Naive B cell (primary cell): ENCODE measurements around the gene RAET1E. TPM values are rescaled to one million over a fixed set of nuclear protein-coding genes. Genes with fewer than 3 reads are reported as not detected.
"Not testable (repeated sequence)": the region's sequence is repeated elsewhere in the genome, so short reads cannot be mapped to it uniquely, and the experiment has no call there.

Experiments used
- ATAC-seq, 2 donors: fragments of 150-1000 bp; cut with Tn5 transposase; 2 replicates each; pipeline ENCODE4 v1.10.0; 2021; ENCODE audit warnings: low read depth in 2 of 2, mild to moderate bottlenecking in 2 of 2, moderate library complexity in 2 of 2
- DNase-seq: peaks from one replicate; pipeline ENCODE4 v3.0.0; 2022
- H3K27ac Mint-ChIP-seq, 6 donors: one replicate each; pipeline ENCODE4 v1.8.0; 2020 to 2022; ENCODE audit warnings: mild to moderate bottlenecking in 6 of 6, mixed read lengths in 6 of 6, moderate library complexity in 5 of 6, inconsistent platforms in 2 of 6
- H3K27me3 Mint-ChIP-seq, 3 donors: one replicate each; pipeline ENCODE4 v1.8.0; 2021 to 2022; ENCODE audit warnings: mixed read lengths in 3 of 3, mild to moderate bottlenecking in 1 of 3
- H3K36me3 Mint-ChIP-seq, 2 donors: one replicate each; pipeline ENCODE4 v1.8.0; 2020 to 2022; ENCODE audit warnings: mixed read lengths in 2 of 2, inconsistent platforms in 1 of 2, mild to moderate bottlenecking in 1 of 2
- H3K4me1 Mint-ChIP-seq, 3 donors: one replicate each; pipeline ENCODE4 v1.8.0; 2020 to 2022; ENCODE audit warnings: mixed read lengths in 3 of 3, inconsistent platforms in 1 of 3, mild to moderate bottlenecking in 1 of 3, moderate library complexity in 1 of 3
- H3K4me3 Mint-ChIP-seq, 8 donors: one replicate each; pipeline ENCODE4 v1.8.0; 2020 to 2022; ENCODE audit warnings: mild to moderate bottlenecking in 8 of 8, mixed read lengths in 8 of 8, moderate library complexity in 8 of 8, inconsistent platforms in 2 of 8
- H3K9me3 Mint-ChIP-seq, 7 donors: one replicate each; pipeline ENCODE4 v1.8.0; 2020 to 2022; ENCODE audit warnings: mixed read lengths in 7 of 7, mild to moderate bottlenecking in 5 of 7, inconsistent platforms in 2 of 7, moderate library complexity in 1 of 7
- polyA plus RNA-seq, 6 donors: library from polyadenylated mRNA; unstranded; fragments of 300-500 nt; fragmentation: Illumina TruSeq; gene quantifications; one replicate each; pipeline ENCODE4 v1.2.3, GENCODE V29; 2021; ENCODE audit warnings: low read depth in 6 of 6

Gene RAET1E
- polyA plus RNA-seq, 6 donors from 2014 or later, result not detected

- Mint-ChIP-seq H3K27ac (no peak overlapping the region), H3K4me1 (peaks cover 9 to 11% (median 11%) of the 10 kb centered on the region in 3 donors), H3K9me3 (no peaks in the 10 kb centered on the region), H3K36me3 (no peaks in the 10 kb centered on the region), H3K4me3 (no peak overlapping the region), H3K27me3 (peaks cover 31 to 38% (median 36%) of the 10 kb centered on the region in 3 donors)
- ATAC-seq, result no peak
- DNase-seq, result no peak
Observed at GRCh38 chr6:149859368-149859767, 38.5 kb downstream of the RAET1E start.

GRCh38 chr6:149857541-149857940 lies 40.4 kb downstream of the RAET1E start:
- DNase-seq (no peak), ATAC-seq (no peak)
- Mint-ChIP-seq H3K27me3 (peaks cover 30 to 34% (median 30%) of the 10 kb centered on the region in 3 donors), H3K4me1 (peaks cover 8 to 10% (median 10%) of the 10 kb centered on the region in 3 donors), H3K9me3 (no peaks in the 10 kb centered on the region), H3K4me3 (no peak overlapping the region), H3K27ac (no peak overlapping the region), H3K36me3 (no peaks in the 10 kb centered on the region)

GRCh38 chr6:149856256-149856994 lies 41.5 kb downstream of the RAET1E start:
- H3K27me3 Mint-ChIP-seq, result peaks cover 19 to 25% (median 19%) of the 10 kb centered on the region in 3 donors
- H3K4me3 Mint-ChIP-seq, result no peak overlapping the region
- H3K27ac Mint-ChIP-seq, result no peak overlapping the region
- peaks cover 18 to 21% (median 19%) of the 10 kb centered on the region in 3 donors for H3K4me1 Mint-ChIP-seq
- H3K9me3 Mint-ChIP-seq, result peaks cover 0 to 2% (median 0%) of the 10 kb centered on the region in 7 donors
- no peaks in the 10 kb centered on the region for H3K36me3 Mint-ChIP-seq
- ATAC-seq, result no peak
- DNase-seq, result no peak

- DNase-seq (no peak), ATAC-seq (no peak)
- H3K27ac Mint-ChIP-seq, result no peak overlapping the region
- H3K36me3 Mint-ChIP-seq, result no peaks in the 10 kb centered on the region
- H3K4me1 Mint-ChIP-seq, result peaks cover 23 to 27% (median 24%) of the 10 kb centered on the region in 3 donors
- H3K9me3 Mint-ChIP-seq, result peaks cover 0 to 8% (median 2%) of the 10 kb centered on the region in 7 donors
- peaks cover 12 to 18% (median 16%) of the 10 kb centered on the region in 3 donors for H3K27me3 Mint-ChIP-seq
- no peak overlapping the region for H3K4me3 Mint-ChIP-seq
Observed at GRCh38 chr6:149855741-149856140, 42.2 kb downstream of the RAET1E start.

- Mint-ChIP-seq H3K9me3 (peaks cover 0 to 8% (median 2%) of the 10 kb centered on the region in 7 donors), H3K4me3 (peak overlapping the region in 1 of 8 donors; percentile 29), H3K27ac (no peak overlapping the region), H3K36me3 (no peaks in the 10 kb centered on the region), H3K4me1 (peaks cover 23 to 27% (median 24%) of the 10 kb centered on the region in 3 donors), H3K27me3 (peaks cover 6 to 15% (median 13%) of the 10 kb centered on the region in 3 donors)
- DNase-seq (no peak), ATAC-seq (no peak)
Observed at GRCh38 chr6:149855040-149855654, 42.8 kb downstream of the RAET1E start.

- no peak for ATAC-seq
- Mint-ChIP-seq H3K4me3 (no peak overlapping the region), H3K4me1 (peaks cover 23 to 27% (median 24%) of the 10 kb centered on the region in 3 donors), H3K27ac (no peak overlapping the region), H3K36me3 (no peaks in the 10 kb centered on the region), H3K27me3 (peaks cover under 1 to 15% (median 13%) of the 10 kb centered on the region in 3 donors), H3K9me3 (peaks cover 0 to 8% (median 2%) of the 10 kb centered on the region in 7 donors)
- no peak for DNase-seq
Observed at GRCh38 chr6:149854532-149854931, 43.4 kb downstream of the RAET1E start.

GRCh38 chr6:149854017-149854416 lies 43.9 kb downstream of the RAET1E start:
- Mint-ChIP-seq H3K27me3 (peaks cover 0 to 15% (median 13%) of the 10 kb centered on the region in 3 donors), H3K4me1 (peaks cover 23 to 27% (median 24%) of the 10 kb centered on the region in 3 donors)
- DNase-seq, H3K9me3 Mint-ChIP-seq, H3K27ac Mint-ChIP-seq, ATAC-seq, H3K36me3 Mint-ChIP-seq, H3K4me3 Mint-ChIP-seq: not testable (repeated sequence)

- ATAC-seq (no peak), DNase-seq (no peak)
- H3K4me1 Mint-ChIP-seq, result peaks cover 23 to 27% (median 24%) of the 10 kb centered on the region in 3 donors
- H3K9me3 Mint-ChIP-seq, result peaks cover 0 to 8% (median 2%) of the 10 kb centered on the region in 7 donors
- H3K36me3 Mint-ChIP-seq, result no peaks in the 10 kb centered on the region
- H3K27ac Mint-ChIP-seq, result peak overlapping the region in 1 of 6 donors; percentile 22
- peak overlapping the region in 1 of 8 donors; percentile 44 for H3K4me3 Mint-ChIP-seq
- H3K27me3 Mint-ChIP-seq, result peaks cover 0 to 15% (median 8%) of the 10 kb centered on the region in 3 donors
Observed at GRCh38 chr6:149852881-149853280, 45.0 kb downstream of the RAET1E start.

GRCh38 chr6:149852180-149852579 lies 45.7 kb downstream of the RAET1E start:
- Mint-ChIP-seq H3K36me3 (no peaks in the 10 kb centered on the region), H3K27ac (peak overlapping the region in 4 of 6 donors; percentile 39 to 91 (median 60)), H3K9me3 (peaks cover 0 to 8% (median 2%) of the 10 kb centered on the region in 7 donors), H3K4me1 (peaks cover 23 to 27% (median 24%) of the 10 kb centered on the region in 3 donors), H3K4me3 (peak overlapping the region in 6 of 8 donors; percentile 36 to 64 (median 42)), H3K27me3 (peaks cover 0 to 15% (median 7%) of the 10 kb centered on the region in 3 donors)
- DNase-seq (peak; percentile 60), ATAC-seq (peak; percentile 98 to 99)

- H3K36me3 Mint-ChIP-seq, result no peaks in the 10 kb centered on the region
- H3K9me3 Mint-ChIP-seq, result peaks cover 0 to 8% (median 2%) of the 10 kb centered on the region in 7 donors
- peaks cover 23 to 27% (median 24%) of the 10 kb centered on the region in 3 donors for H3K4me1 Mint-ChIP-seq
- H3K27ac Mint-ChIP-seq, result peak overlapping the region in 4 of 6 donors; percentile 39 to 91 (median 60)
- H3K27me3 Mint-ChIP-seq, result peaks cover 0 to 13% (median 7%) of the 10 kb centered on the region in 3 donors
- no peak for DNase-seq
- ATAC-seq, result peak; percentile 12 to 28
- H3K4me3 Mint-ChIP-seq, result peak overlapping the region in 6 of 8 donors; percentile 14 to 64 (median 46)
Observed at GRCh38 chr6:149851461-149852110, 46.3 kb downstream of the RAET1E start.

- not testable (repeated sequence) for DNase-seq
Observed at GRCh38 chr6:149848343-149848742, 49.6 kb downstream of the RAET1E start.

More at GRCh38 chr6:149848343-149848742, 49.6 kb downstream of the RAET1E start:
- ATAC-seq, H3K27ac Mint-ChIP-seq, H3K36me3 Mint-ChIP-seq, H3K4me3 Mint-ChIP-seq, H3K9me3 Mint-ChIP-seq: not testable (repeated sequence)
- Mint-ChIP-seq H3K27me3 (peaks cover 8 to 10% (median 10%) of the 10 kb centered on the region in 3 donors), H3K4me1 (peaks cover 17 to 22% (median 20%) of the 10 kb centered on the region in 3 donors)
